A549 (cell line): ENCODE measurements around the gene SRGAP3. TPM values are rescaled to one million over a fixed set of nuclear protein-coding genes. Genes with fewer than 3 reads are reported as not detected.

Experiments used
- ATAC-seq, 2 experiments: fragments of 200-7000 bp in 1 of 2; fragments of >200 bp in 1 of 2; cut with Nextera tagmentation in 1 of 2; cut with Tn5 transposase in 1 of 2; 3 replicates each; pipeline versions ENCODE4 v1.8.0 to v1.9.1; 2018 to 2020; ENCODE audit warnings: mild to moderate bottlenecking in 1 of 2, moderate library complexity in 1 of 2
- CTCF ChIA-PET: fragments of 300-600 bp; sonication (Branson Sonifier 250); formaldehyde crosslinking; extraction: SDS; loops from one replicate; lab custom pipeline; 2021; ENCODE audit warnings: antibody characterized with exemption, inconsistent platforms; lab: Yijun Ruan, JAX
- POLR2A ChIA-PET: fragments of 350-600 bp; formaldehyde crosslinking; extraction: SDS; loops from one replicate; lab custom pipeline; 2021; ENCODE audit warnings: antibody characterized with exemption, inconsistent platforms; lab: Yijun Ruan, JAX
- DNase-seq, 2 experiments: peaks; one replicate each; pipeline versions ENCODE4 v3.0.0 to v3.0.0-alpha.2; 2011 to 2016; ENCODE audit warnings: low read depth in 1 of 2, low spot score in 1 of 2
- FAIRE-seq: peaks from 2 replicates; lab custom pipeline; 2011; peaks lifted over from hg19 to GRCh38; lab: Jason Lieb, UNC
- H3K27ac ChIP-seq, 2 experiments: fragments of >200 bp; sonication (Bioruptor Twin); formaldehyde crosslinking; 3 replicates each; pipeline ENCODE4 v1.5.1; 2016 to 2017
- H3K4me1 ChIP-seq: fragments of >200 bp; sonication (Bioruptor Twin); formaldehyde crosslinking; 3 replicates; pipeline ENCODE4 v1.6.1; 2016
- H3K4me2 ChIP-seq: fragments of >200 bp; sonication (Bioruptor Twin); formaldehyde crosslinking; 3 replicates; pipeline ENCODE4 v1.6.1; 2016
- H3K4me3 ChIP-seq: fragments of >200 bp; sonication (Bioruptor Twin); formaldehyde crosslinking; 3 replicates; pipeline ENCODE4 v1.5.1; 2016
- H3K9me3 ChIP-seq: fragments of >200 bp; sonication (Bioruptor Twin); formaldehyde crosslinking; 3 replicates; pipeline ENCODE4 v1.6.1; 2016
- ATOH8 ChIP-seq: fragments of 250-450 bp; sonication (Bioruptor Pico); IDR thresholded peaks from 2 replicates; pipeline ENCODE4 v1.5.0; 2020; ENCODE audit warnings: low read depth, mild to moderate bottlenecking, moderate library complexity
- CBX2 ChIP-seq: fragments of 200-600 bp; sonication (generic); IDR thresholded peaks from 2 replicates; pipeline ENCODE4 v1.6.1; 2016; ENCODE audit warnings: low read depth, mild to moderate bottlenecking, borderline replicate concordance
- CHD2 ChIP-seq: fragments of 150-350 bp; IDR thresholded peaks from 2 replicates; pipeline ENCODE4 v1.6.1; 2014; ENCODE audit warnings: low read length; ENCODE audit not compliant: partially characterized antibody
- EP300 ChIP-seq, 2 experiments: fragments of >200 bp; sonication (Bioruptor Twin); formaldehyde crosslinking; IDR thresholded peaks; 2 replicates in 1 of 2; 3 replicates in 1 of 2; pipeline ENCODE4 v1.6.1; 2016 to 2017
- FOSB ChIP-seq: fragments of 250-450 bp; sonication (Bioruptor Pico); IDR thresholded peaks from 2 replicates; pipeline ENCODE4 v1.5.0; 2020; ENCODE audit warnings: mild to moderate bottlenecking, moderate library complexity
- JUN ChIP-seq, 2 experiments: fragments of >200 bp; sonication (Bioruptor Twin); formaldehyde crosslinking; IDR thresholded peaks; 2 replicates in 1 of 2; 3 replicates in 1 of 2; pipeline ENCODE4 v1.6.1; 2016 to 2017
- MAFK ChIP-seq: fragments of 450-650 bp; IDR thresholded peaks from 2 replicates; pipeline ENCODE4 v1.6.1; 2014; ENCODE audit not compliant: partially characterized antibody
- MAX ChIP-seq: IDR thresholded peaks from 2 replicates; pipeline ENCODE4 v1.6.1; 2012
- NPAS2 ChIP-seq: fragments of 250-450 bp; sonication (Bioruptor Pico); IDR thresholded peaks from 2 replicates; pipeline ENCODE4 v1.8.0; 2022; ENCODE audit warnings: mild to moderate bottlenecking, moderate library complexity, borderline replicate concordance
- NR3C1 ChIP-seq: fragments of >200 bp; sonication (Bioruptor Twin); formaldehyde crosslinking; IDR thresholded peaks from 3 replicates; pipeline ENCODE4 v1.6.1; 2017
- PHF8 ChIP-seq: fragments of 200-600 bp; sonication (generic); IDR thresholded peaks from 2 replicates; pipeline ENCODE4 v1.6.1; 2016; ENCODE audit warnings: low read depth, mild to moderate bottlenecking, antibody characterized with exemption, moderate library complexity, borderline replicate concordance
- POLR2AphosphoS2 ChIP-seq: conservative IDR thresholded peaks from 2 replicates; pipeline ENCODE4 v1.6.1; 2012; ENCODE audit warnings: low read length, improper control_type of control experiment, inconsistent platforms
- REST ChIP-seq: fragments of 200-600 bp; sonication (generic); IDR thresholded peaks from 2 replicates; pipeline ENCODE4 v1.6.1; 2016; ENCODE audit warnings: antibody characterized with exemption, mild to moderate bottlenecking, moderate library complexity
- RNF2 ChIP-seq: fragments of 200-600 bp; sonication (generic); IDR thresholded peaks from 2 replicates; pipeline ENCODE4 v1.6.1; 2016; ENCODE audit warnings: low read depth, mild to moderate bottlenecking, antibody characterized with exemption, moderate library complexity, borderline replicate concordance
- TFCP2L1 ChIP-seq: fragments of 250-450 bp; sonication (Bioruptor Pico); IDR thresholded peaks from 2 replicates; pipeline ENCODE4 v1.5.0; 2021; ENCODE audit warnings: mild to moderate bottlenecking
- ZFP36 ChIP-seq: fragments of 450-650 bp; IDR thresholded peaks from 2 replicates; pipeline ENCODE4 v1.6.1; 2014; ENCODE audit warnings: borderline replicate concordance; ENCODE audit not compliant: partially characterized antibody
- ZNF302 ChIP-seq: fragments of 250-450 bp; sonication (Bioruptor Pico); IDR thresholded peaks from 2 replicates; pipeline ENCODE4 v1.9.0; 2021; ENCODE audit warnings: inconsistent platforms, mild to moderate bottlenecking, moderate library complexity
- ZSCAN20 ChIP-seq: fragments of 250-450 bp; sonication (Bioruptor Pico); IDR thresholded peaks from 2 replicates; pipeline ENCODE4 v1.8.0; 2022; ENCODE audit warnings: mild to moderate bottlenecking, moderate library complexity
- WGBS: methylation state at CpG from one replicate; pipeline ENCODE4 v1.1.6; 2017; ENCODE audit errors: missing lambda C conversion rate; 5-methylcytosine and 5-hydroxymethylcytosine counted together
- polyA plus RNA-seq, 4 experiments: library from polyadenylated mRNA; depleted of rRNA in 3 of 4; stranded (reverse); fragments of >200 nt; fragmentation: RNase III in 1 of 4; extraction: RNeasy Plus Mini Kit Qiagen cat#74134 plus additional on column Dnase treatment in 1 of 4; gene quantifications; 2 replicates in 3 of 4; 3 replicates in 1 of 4; pipeline ENCODE4 v1.2.3, GENCODE V29; 2011 to 2017
- TF ChIP-seq, protein P1 (sequence below): fragments of >200 bp; sonication (Bioruptor Twin); formaldehyde crosslinking; IDR thresholded peaks from 3 replicates; pipeline ENCODE4 v1.6.1; 2016
- TF ChIP-seq, protein P2 (sequence below): IDR thresholded peaks from 2 replicates; pipeline ENCODE4 v1.6.1; 2012
- TF ChIP-seq, protein P3 (sequence below): fragments of 450-650 bp; IDR thresholded peaks from 2 replicates; pipeline ENCODE4 v1.6.1; 2014; ENCODE audit warnings: antibody characterized with exemption
- TF ChIP-seq, protein P4 (sequence below): fragments of 250-450 bp; sonication (Bioruptor Pico); IDR thresholded peaks from 2 replicates; pipeline ENCODE4 v1.5.0; 2021; ENCODE audit warnings: mild to moderate bottlenecking, moderate library complexity, borderline replicate concordance

Gene SRGAP3
- polyA plus RNA-seq, 2 of the 4 experiments (the other 2 are of a cell fraction): 1.6 to 2.5 TPM

GRCh38 chr3:9062570-9062969, 186.9 kb downstream of the SRGAP3 start:
- Histone ChIP-seq H3K4me2 (no peak overlapping the region), H3K9me3 (peaks cover 5% of the 10 kb centered on the region; the same call in 1 of the 3 replicates), H3K27ac (no peak overlapping the region), H3K4me3 (no peak overlapping the region), H3K4me1 (no peaks in the 10 kb centered on the region)
- 0% methylated on average over 1 of the region's 1 CpG for WGBS
- POLR2A ChIA-PET: no interaction called here
- no peak for DNase-seq
- TF ChIP-seq ATOH8 (CRISPR knock-in tag): no peak
- TF ChIP-seq CBX2: no peak
- TF ChIP-seq TFCP2L1 (CRISPR knock-in tag): no peak
- TF ChIP-seq FOSB (CRISPR knock-in tag): no peak
- TF ChIP-seq MAX: no peak
- TF ChIP-seq EP300 (IDR thresholded peaks at IDR 0.05): no peak
- TF ChIP-seq REST: no peak
- TF ChIP-seq, protein P1, sequence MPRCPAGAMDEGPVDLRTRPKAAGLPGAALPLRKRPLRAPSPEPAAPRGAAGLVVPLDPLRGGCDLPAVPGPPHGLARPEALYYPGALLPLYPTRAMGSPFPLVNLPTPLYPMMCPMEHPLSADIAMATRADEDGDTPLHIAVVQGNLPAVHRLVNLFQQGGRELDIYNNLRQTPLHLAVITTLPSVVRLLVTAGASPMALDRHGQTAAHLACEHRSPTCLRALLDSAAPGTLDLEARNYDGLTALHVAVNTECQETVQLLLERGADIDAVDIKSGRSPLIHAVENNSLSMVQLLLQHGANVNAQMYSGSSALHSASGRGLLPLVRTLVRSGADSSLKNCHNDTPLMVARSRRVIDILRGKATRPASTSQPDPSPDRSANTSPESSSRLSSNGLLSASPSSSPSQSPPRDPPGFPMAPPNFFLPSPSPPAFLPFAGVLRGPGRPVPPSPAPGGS: no peak
- TF ChIP-seq, protein P2, sequence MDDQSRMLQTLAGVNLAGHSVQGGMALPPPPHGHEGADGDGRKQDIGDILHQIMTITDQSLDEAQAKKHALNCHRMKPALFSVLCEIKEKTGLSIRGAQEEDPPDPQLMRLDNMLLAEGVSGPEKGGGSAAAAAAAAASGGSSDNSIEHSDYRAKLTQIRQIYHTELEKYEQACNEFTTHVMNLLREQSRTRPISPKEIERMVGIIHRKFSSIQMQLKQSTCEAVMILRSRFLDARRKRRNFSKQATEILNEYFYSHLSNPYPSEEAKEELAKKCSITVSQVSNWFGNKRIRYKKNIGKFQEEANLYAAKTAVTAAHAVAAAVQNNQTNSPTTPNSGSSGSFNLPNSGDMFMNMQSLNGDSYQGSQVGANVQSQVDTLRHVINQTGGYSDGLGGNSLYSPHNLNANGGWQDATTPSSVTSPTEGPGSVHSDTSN: no peak
- no peak for TF ChIP-seq MAFK
- no peak for TF ChIP-seq ZNF302 (CRISPR knock-in tag)
- TF ChIP-seq, protein P3, sequence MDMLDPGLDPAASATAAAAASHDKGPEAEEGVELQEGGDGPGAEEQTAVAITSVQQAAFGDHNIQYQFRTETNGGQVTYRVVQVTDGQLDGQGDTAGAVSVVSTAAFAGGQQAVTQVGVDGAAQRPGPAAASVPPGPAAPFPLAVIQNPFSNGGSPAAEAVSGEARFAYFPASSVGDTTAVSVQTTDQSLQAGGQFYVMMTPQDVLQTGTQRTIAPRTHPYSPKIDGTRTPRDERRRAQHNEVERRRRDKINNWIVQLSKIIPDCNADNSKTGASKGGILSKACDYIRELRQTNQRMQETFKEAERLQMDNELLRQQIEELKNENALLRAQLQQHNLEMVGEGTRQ: no peak
- no peak for TF ChIP-seq CHD2
- TF ChIP-seq RNF2: no peak
- TF ChIP-seq ZSCAN20 (CRISPR knock-in tag): no peak
- no peak for TF ChIP-seq JUN (IDR thresholded peaks at IDR 0.05)
- no peak for TF ChIP-seq NPAS2
- CTCF ChIA-PET: interaction anchor here (1.7 kb wide), 1 partner anchor 10 kb away, joined by 5 read pairs; no protein-coding TSS in a partner anchor
- no peak for FAIRE-seq
- ATAC-seq: no peak

GRCh38 chr3:9061634-9062033, 187.8 kb downstream of the SRGAP3 start:
- DNase-seq (no peak), ATAC-seq (no peak)
- Histone ChIP-seq H3K9me3 (peaks cover 5% of the 10 kb centered on the region; the same call in 1 of the 3 replicates), H3K4me3 (no peak overlapping the region), H3K4me2 (no peak overlapping the region)
- TF ChIP-seq ZNF302 (CRISPR knock-in tag) (no peak), ZSCAN20 (CRISPR knock-in tag) (no peak), NR3C1 (no peak), PHF8 (no peak), POLR2AphosphoS2 (no peak), ZFP36 (no peak)
- TF ChIP-seq, protein P4, sequence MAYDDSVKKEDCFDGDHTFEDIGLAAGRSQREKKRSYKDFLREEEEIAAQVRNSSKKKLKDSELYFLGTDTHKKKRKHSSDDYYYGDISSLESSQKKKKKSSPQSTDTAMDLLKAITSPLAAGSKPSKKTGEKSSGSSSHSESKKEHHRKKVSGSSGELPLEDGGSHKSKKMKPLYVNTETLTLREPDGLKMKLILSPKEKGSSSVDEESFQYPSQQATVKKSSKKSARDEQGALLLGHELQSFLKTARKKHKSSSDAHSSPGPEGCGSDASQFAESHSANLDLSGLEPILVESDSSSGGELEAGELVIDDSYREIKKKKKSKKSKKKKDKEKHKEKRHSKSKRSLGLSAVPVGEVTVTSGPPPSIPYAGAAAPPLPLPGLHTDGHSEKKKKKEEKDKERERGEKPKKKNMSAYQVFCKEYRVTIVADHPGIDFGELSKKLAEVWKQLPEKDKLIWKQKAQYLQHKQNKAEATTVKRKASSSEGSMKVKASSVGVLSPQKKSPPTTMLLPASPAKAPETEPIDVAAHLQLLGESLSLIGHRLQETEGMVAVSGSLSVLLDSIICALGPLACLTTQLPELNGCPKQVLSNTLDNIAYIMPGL (CRISPR knock-in tag): no peak
- TF ChIP-seq, all 56 proteins: peak for 0
- 47% methylated on average over 2 of the region's 2 CpGs for WGBS
- FAIRE-seq: no peak
- Histone ChIP-seq H3K27ac (no peak overlapping the region), H3K4me1 (no peaks in the 10 kb centered on the region)
- ChIA-PET POLR2A (no interaction called here), CTCF (interaction anchor here (0.8 kb wide), 1 partner anchor 47 kb away, joined by 3 read pairs; no protein-coding TSS in a partner anchor)
